ENCODE measurements around the gene AMIGO3.

The AMIGO3 gene

GRCh38 chr3:49723628-49724551 lies 4.4 kb upstream of the AMIGO3 start, which contains the start of gene GMPPB:
GMPPB (minus strand) TSS chr3:49723951; CDS start chr3:49723726, 225 bp downstream.
- DNase-seq, result peak; percentile 99

- peak; percentile 36 to 54 for DNase-seq
These were observed 3.8 kb upstream of the AMIGO3 start for GRCh38 chr3:49723296-49723627.

- DNase-seq, result no peak
These were observed 3.4 kb upstream of the AMIGO3 start for GRCh38 chr3:49722896-49723295.

- no peak for DNase-seq
These were observed 2.7 kb upstream of the AMIGO3 start for GRCh38 chr3:49721896-49722781.

- DNase-seq, result no peak
These were observed 2.1 kb upstream of the AMIGO3 start for GRCh38 chr3:49721596-49721895.

- DNase-seq, result no peak
These were observed 1.5 kb upstream of the AMIGO3 start for GRCh38 chr3:49720855-49721595.

- no peak for DNase-seq
These were observed 648 bp downstream of the AMIGO3 start for GRCh38 chr3:49718858-49719213.

GRCh38 chr3:49717959-49718857 lies 1.3 kb downstream of the AMIGO3 start:
- no peak for DNase-seq

- DNase-seq, result no peak
These were observed 2.1 kb downstream of the AMIGO3 start for GRCh38 chr3:49717211-49717958.

GRCh38 chr3:49716691-49717210 lies 2.7 kb downstream of the AMIGO3 start:
- no peak for DNase-seq

GRCh38 chr3:49716169-49716568 lies 3.3 kb downstream of the AMIGO3 start:
- DNase-seq, result no peak

- no peak for DNase-seq
These were observed 3.8 kb downstream of the AMIGO3 start for GRCh38 chr3:49715611-49716121.

- no peak for DNase-seq
These were observed 4.5 kb downstream of the AMIGO3 start for GRCh38 chr3:49714728-49715550.

GRCh38 chr3:49713336-49714105 lies 6.0 kb downstream of the AMIGO3 start:
- DNase-seq, result no peak

- DNase-seq, result no peak
These were observed 6.7 kb downstream of the AMIGO3 start for GRCh38 chr3:49712631-49713317.

GRCh38 chr3:49712166-49712565 lies 7.3 kb downstream of the AMIGO3 start:
- no peak for DNase-seq

- no peak for DNase-seq
These were observed 8.0 kb downstream of the AMIGO3 start for GRCh38 chr3:49711489-49711888.

- DNase-seq, result no peak
These were observed 9.6 kb downstream of the AMIGO3 start for GRCh38 chr3:49709852-49710251.

- DNase-seq, result no peak
These were observed 12.4 kb downstream of the AMIGO3 start for GRCh38 chr3:49707113-49707480.

All from AML-193 (cell line).